DMS 273 treated with DMSO at 0.1 percent for 48 hours (cell line): Measurements from ENCODE around the gene DRAP1.

Experiments used
- DNase-seq: peaks from one replicate; lab custom pipeline; 2025; lab: John Stamatoyannopoulos, UW

DRAP1 gene

GRCh38 chr11:65903715-65904114 is 15.5 kb upstream of the DRAP1 start:
- no peak for DNase-seq

GRCh38 chr11:65906602-65907001 is 12.6 kb upstream of the DRAP1 start:
- DNase-seq, result no peak

GRCh38 chr11:65907878-65908277 is 11.3 kb upstream of the DRAP1 start:
- no peak for DNase-seq

GRCh38 chr11:65911682-65912568 is 7.3 kb upstream of the DRAP1 start:
- peak; percentile 26 for DNase-seq

GRCh38 chr11:65912845-65913244 is 6.4 kb upstream of the DRAP1 start:
- no peak for DNase-seq

- DNase-seq, result peak; percentile 30
Observed at GRCh38 chr11:65915101-65915820, 4.0 kb upstream of the DRAP1 start.

GRCh38 chr11:65915821-65916251 is 3.4 kb upstream of the DRAP1 start:
- no peak for DNase-seq

GRCh38 chr11:65916391-65916790 is 2.8 kb upstream of the DRAP1 start:
- DNase-seq, result no peak

- no peak for DNase-seq
Observed at GRCh38 chr11:65917077-65917433, 2.2 kb upstream of the DRAP1 start.

GRCh38 chr11:65917434-65918210 is 1.6 kb upstream of the DRAP1 start:
- DNase-seq, result no peak

- no peak for DNase-seq
Observed at GRCh38 chr11:65918211-65919140, 750 bp upstream of the DRAP1 start, which contains the start of gene C11orf68. C11orf68 (minus strand) TSS chr11:65919062; CDS start chr11:65919031, 31 bp downstream.

GRCh38 chr11:65919573-65920371 is 546 bp downstream of the DRAP1 start:
- no peak for DNase-seq

- no peak for DNase-seq
Observed at GRCh38 chr11:65920372-65920802, 1.2 kb downstream of the DRAP1 start.

GRCh38 chr11:65921033-65921555 is 1.9 kb downstream of the DRAP1 start:
- DNase-seq, result no peak

GRCh38 chr11:65921876-65922275 is 2.6 kb downstream of the DRAP1 start:
- no peak for DNase-seq

- no peak for DNase-seq
Observed at GRCh38 chr11:65922565-65922964, 3.3 kb downstream of the DRAP1 start.

GRCh38 chr11:65925397-65925796 is 6.2 kb downstream of the DRAP1 start:
- no peak for DNase-seq

GRCh38 chr11:65927904-65928397 is 8.7 kb downstream of the DRAP1 start:
- DNase-seq, result no peak

- DNase-seq, result no peak
Observed at GRCh38 chr11:65928667-65929066, 9.4 kb downstream of the DRAP1 start.
